ENCODE data around the gene EBF3. TPM values are rescaled to one million over a fixed set of nuclear protein-coding genes. Genes with fewer than 3 reads are reported as not detected.

Gene EBF3
- total RNA-seq, 1 experiment from 2014 or later = not detected

DNA sequence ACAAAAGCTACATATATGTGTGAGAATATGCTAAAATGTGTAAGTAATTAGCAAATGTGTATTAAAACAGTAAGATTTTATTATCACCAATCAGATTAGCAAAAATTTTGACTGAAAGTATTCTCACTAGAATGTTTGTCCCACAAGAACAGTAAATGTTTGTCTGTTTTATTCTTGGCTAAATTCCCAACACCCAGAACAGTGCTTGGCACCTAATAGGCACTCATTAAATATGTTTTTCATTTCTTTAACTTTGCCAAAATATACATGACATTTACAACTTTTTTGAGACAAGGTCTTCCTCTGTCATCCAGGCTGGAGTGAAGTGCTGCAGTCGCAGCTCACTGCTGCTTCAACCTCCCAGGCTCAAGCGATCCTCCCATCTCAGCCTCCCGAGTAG is 143.6 kb downstream of the EBF3 start:
- POLR2A ChIA-PET (ENCODE audit: unreplicated experiment) = no interaction called here
- no peaks in the 10 kb centered on the region for H4K20me1 ChIP-seq (ENCODE audit: insufficient read depth)

DNA sequence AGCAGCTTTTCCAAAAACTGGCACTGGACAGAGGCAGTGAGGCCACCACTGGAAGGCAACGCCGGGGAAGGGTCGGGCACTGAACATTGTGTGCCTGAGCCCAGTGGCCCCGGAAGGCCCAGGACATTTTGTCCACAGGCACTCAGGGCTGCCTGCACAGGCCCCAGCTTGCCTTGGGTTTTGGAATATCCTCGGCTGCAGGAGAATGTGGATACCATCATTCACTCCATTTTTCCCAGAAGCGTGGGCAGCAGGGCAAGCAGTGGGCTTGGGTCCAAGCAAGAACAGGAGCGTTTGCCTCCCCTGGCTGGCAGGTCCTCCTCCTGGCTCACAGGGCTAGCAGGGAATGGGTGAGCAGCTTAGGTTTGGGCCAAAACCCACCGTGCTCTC is 147.4 kb downstream of the EBF3 start:
- no peaks in the 10 kb centered on the region for H3K9me3 ChIP-seq (ENCODE audit: insufficient read depth, low read depth)
- no peaks in the 10 kb centered on the region for H3F3A ChIP-seq (ENCODE audit: insufficient read depth, low read depth)
- ChIA-PET CTCF (no interaction called here), POLR2A (ENCODE audit: unreplicated experiment) (no interaction called here)
- H4K20me1 ChIP-seq (ENCODE audit: insufficient read depth) = no peaks in the 10 kb centered on the region
- intact Hi-C loops (cut with micrococcal nuclease; ENCODE audit: unreplicated experiment) = no loop called here
- no peak overlapping the region for H3K4me2 ChIP-seq
- H3K79me2 ChIP-seq (ENCODE audit: low read depth) = no peaks in the 10 kb centered on the region
- H3K36me3 ChIP-seq (ENCODE audit: low read depth) = no peaks in the 10 kb centered on the region
- TF ChIP-seq, protein P1, sequence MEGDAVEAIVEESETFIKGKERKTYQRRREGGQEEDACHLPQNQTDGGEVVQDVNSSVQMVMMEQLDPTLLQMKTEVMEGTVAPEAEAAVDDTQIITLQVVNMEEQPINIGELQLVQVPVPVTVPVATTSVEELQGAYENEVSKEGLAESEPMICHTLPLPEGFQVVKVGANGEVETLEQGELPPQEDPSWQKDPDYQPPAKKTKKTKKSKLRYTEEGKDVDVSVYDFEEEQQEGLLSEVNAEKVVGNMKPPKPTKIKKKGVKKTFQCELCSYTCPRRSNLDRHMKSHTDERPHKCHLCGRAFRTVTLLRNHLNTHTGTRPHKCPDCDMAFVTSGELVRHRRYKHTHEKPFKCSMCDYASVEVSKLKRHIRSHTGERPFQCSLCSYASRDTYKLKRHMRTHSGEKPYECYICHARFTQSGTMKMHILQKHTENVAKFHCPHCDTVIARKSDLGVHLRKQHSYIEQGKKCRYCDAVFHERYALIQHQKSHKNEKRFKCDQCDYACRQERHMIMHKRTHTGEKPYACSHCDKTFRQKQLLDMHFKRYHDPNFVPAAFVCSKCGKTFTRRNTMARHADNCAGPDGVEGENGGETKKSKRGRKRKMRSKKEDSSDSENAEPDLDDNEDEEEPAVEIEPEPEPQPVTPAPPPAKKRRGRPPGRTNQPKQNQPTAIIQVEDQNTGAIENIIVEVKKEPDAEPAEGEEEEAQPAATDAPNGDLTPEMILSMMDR (conservative IDR thresholded peaks at IDR 0.05) = no peak
- TF ChIP-seq EZH2 (IDR thresholded peaks at IDR 0.05; ENCODE audit: low read depth) = no peak
- H3K27ac ChIP-seq = no peak overlapping the region
- H3K4me1 ChIP-seq (replicated peaks; ENCODE audit: insufficient read depth) = no peaks in the 10 kb centered on the region
- no TSS peak for BruUV-seq (replicated peaks)
- no peak overlapping the region for H2AFZ ChIP-seq
- DNase-seq = no peak
- no peak overlapping the region for H3K4me3 ChIP-seq
- H3K9me2 ChIP-seq (ENCODE audit: insufficient read depth) = no peaks in the 10 kb centered on the region
- peaks cover 38% of the 10 kb centered on the region; the same call in 1 of the 2 replicates for H3K27me3 ChIP-seq (ENCODE audit: insufficient read depth, low read depth)

More for the DNA sequence above, 143.6 kb downstream of the EBF3 start:
- Histone ChIP-seq H3K36me3 (ENCODE audit: low read depth) (no peaks in the 10 kb centered on the region), H3K9me2 (ENCODE audit: insufficient read depth) (no peaks in the 10 kb centered on the region), H3K4me1 (replicated peaks; ENCODE audit: insufficient read depth) (no peaks in the 10 kb centered on the region), H3K4me2 (no peak overlapping the region), H2AFZ (no peak overlapping the region), H3F3A (ENCODE audit: insufficient read depth, low read depth) (no peaks in the 10 kb centered on the region), H3K9me3 (ENCODE audit: insufficient read depth, low read depth) (no peaks in the 10 kb centered on the region), H3K79me2 (ENCODE audit: low read depth) (no peaks in the 10 kb centered on the region), H3K27me3 (ENCODE audit: insufficient read depth, low read depth) (0 out of 2 replicates have a peak, but pooled peaks cover 3% of the 10 kb centered on the region), H3K4me3 (no peak overlapping the region), H3K27ac (no peak overlapping the region)
- TF ChIP-seq EZH2 (IDR thresholded peaks at IDR 0.05; ENCODE audit: low read depth) = no peak
- intact Hi-C loops (cut with micrococcal nuclease; ENCODE audit: unreplicated experiment) = no loop called here
- DNase-seq = no peak
- CTCF ChIA-PET = no interaction called here
- no TSS peak for BruUV-seq (replicated peaks)

DNA sequence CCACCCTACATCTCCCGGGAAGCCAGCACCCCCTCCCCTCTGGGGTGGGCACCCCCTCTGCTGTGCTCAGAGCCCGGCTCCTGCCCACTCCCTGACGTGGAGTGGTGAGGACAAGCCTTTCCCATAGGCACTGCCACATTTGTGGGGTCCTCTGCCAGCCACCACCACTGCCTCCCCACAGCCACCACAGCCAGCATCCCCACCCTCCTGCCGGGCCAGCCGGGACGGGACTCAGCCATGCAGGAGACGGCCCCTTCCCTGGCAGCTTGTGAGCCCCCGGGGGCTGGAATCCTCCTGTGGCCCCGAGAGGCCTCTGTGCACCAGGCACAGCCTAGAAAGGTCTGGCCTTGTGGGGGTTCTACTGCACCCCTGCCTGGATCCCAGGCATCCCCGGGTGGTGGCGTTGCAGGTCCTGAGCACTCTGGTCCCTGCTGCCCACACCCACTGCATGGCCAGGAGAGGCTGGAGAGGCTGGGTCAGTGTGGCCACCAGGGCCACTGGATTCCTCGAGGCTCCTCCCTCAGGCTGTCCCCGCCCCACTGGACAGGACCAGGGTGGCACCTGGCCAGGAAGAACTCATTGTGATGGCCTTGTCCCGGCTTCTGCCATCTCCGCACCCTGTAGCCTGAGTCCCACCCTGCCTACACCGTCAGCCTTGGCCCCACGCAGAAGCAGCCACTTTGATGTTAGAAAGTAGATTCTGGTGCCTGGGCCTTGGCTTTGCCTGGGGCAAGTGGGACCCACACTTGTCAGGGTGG is 148.0 kb downstream of the EBF3 start:
- POLR2A ChIA-PET (ENCODE audit: unreplicated experiment) = no interaction called here
- DNase-seq = no peak
- Histone ChIP-seq H3K9me3 (ENCODE audit: insufficient read depth, low read depth) (no peaks in the 10 kb centered on the region), H2AFZ (no peak overlapping the region), H3K36me3 (ENCODE audit: low read depth) (no peaks in the 10 kb centered on the region), H3K4me2 (no peak overlapping the region), H3K4me1 (replicated peaks; ENCODE audit: insufficient read depth) (no peaks in the 10 kb centered on the region), H3K27me3 (ENCODE audit: insufficient read depth, low read depth) (peaks cover 42% of the 10 kb centered on the region; the same call in 1 of the 2 replicates), H3K79me2 (ENCODE audit: low read depth) (no peaks in the 10 kb centered on the region), H3F3A (ENCODE audit: insufficient read depth, low read depth) (no peaks in the 10 kb centered on the region), H3K27ac (no peak overlapping the region), H3K4me3 (no peak overlapping the region), H3K9me2 (ENCODE audit: insufficient read depth) (no peaks in the 10 kb centered on the region), H4K20me1 (ENCODE audit: insufficient read depth) (no peaks in the 10 kb centered on the region)
- TF ChIP-seq, protein P1 (conservative IDR thresholded peaks at IDR 0.05) = no peak
- no peak for TF ChIP-seq EZH2 (IDR thresholded peaks at IDR 0.05; ENCODE audit: low read depth)
- CTCF ChIA-PET = no interaction called here
- no TSS peak for BruUV-seq (replicated peaks)
- intact Hi-C loops (cut with micrococcal nuclease; ENCODE audit: unreplicated experiment) = no loop called here

All from PC-9 (cell line).